CD14-positive monocyte (primary cell): ENCODE data around the gene LRRC49. TPM values are rescaled to one million over a fixed set of nuclear protein-coding genes. Genes with fewer than 3 reads are reported as not detected.

Experiments used
- DNase-seq, 3 donors: peaks; one replicate each; pipeline ENCODE4 v3.0.0-alpha.2; 2011 to 2022
- H2AFZ ChIP-seq: 2 replicates; pipeline ENCODE4 v1.6.0; 2012; ENCODE audit warnings: mild to moderate bottlenecking, low read depth, low read length, inconsistent platforms; ENCODE audit not compliant: insufficient read depth, poor library complexity, severe bottlenecking
- H3K27ac ChIP-seq, 2 donors: 1 replicate in 1 of 2; 2 replicates in 1 of 2; pipeline ENCODE4 v1.5.1; 2012 to 2013; ENCODE audit warnings: low read length in 2 of 2, control low read depth in 1 of 2, inconsistent platforms in 1 of 2, low read depth in 1 of 2, mild to moderate bottlenecking in 1 of 2
- H3K27me3 ChIP-seq, 2 donors: one replicate each; pipeline versions ENCODE4 v1.6.0 to v1.6.1; 2011 to 2013; ENCODE audit warnings: low read length in 2 of 2; ENCODE audit not compliant: control insufficient read depth in 2 of 2, insufficient read depth in 2 of 2
- H3K36me3 ChIP-seq, 2 donors: replicated peaks in 1 of 2; 1 replicate in 1 of 2; 2 replicates in 1 of 2; pipeline versions ENCODE4 v1.5.1 to v1.6.1; 2012 to 2013; ENCODE audit warnings: low read length in 2 of 2, control low read depth in 1 of 2, inconsistent platforms in 1 of 2, mild to moderate bottlenecking in 1 of 2; ENCODE audit not compliant: insufficient read depth in 2 of 2, control insufficient read depth in 1 of 2
- H3K4me1 ChIP-seq, 2 donors: 1 replicate in 1 of 2; 2 replicates in 1 of 2; pipeline versions ENCODE4 v1.5.1 to v1.6.1; 2012 to 2013; ENCODE audit warnings: low read length in 2 of 2, control low read depth in 1 of 2, inconsistent platforms in 1 of 2, mild to moderate bottlenecking in 1 of 2, moderate library complexity in 1 of 2; ENCODE audit not compliant: insufficient read depth in 2 of 2, control insufficient read depth in 1 of 2
- H3K4me2 ChIP-seq: replicated peaks from 2 replicates; pipeline ENCODE3; 2012; ENCODE audit warnings: low read length, moderate library complexity, mild to moderate bottlenecking; ENCODE audit not compliant: poor library complexity, severe bottlenecking; ENCODE audit errors: extremely low read depth
- H3K4me3 ChIP-seq, 3 experiments: fragments of 200-600 bp in 1 of 3; sonication (generic) in 1 of 3; replicated peaks in 1 of 3; 1 replicate in 2 of 3; 2 replicates in 1 of 3; pipeline ENCODE4 v1.5.1; 2011 to 2013; ENCODE audit warnings: low read length in 3 of 3, mild to moderate bottlenecking in 3 of 3, control low read depth in 2 of 3, low read depth in 2 of 3, inconsistent platforms in 1 of 3, moderate library complexity in 1 of 3
- H3K79me2 ChIP-seq: 2 replicates; pipeline ENCODE4 v1.6.0; 2012; ENCODE audit warnings: mild to moderate bottlenecking, control low read depth, inconsistent platforms, low read length, moderate library complexity; ENCODE audit not compliant: insufficient read depth
- H3K9ac ChIP-seq: 2 replicates; pipeline ENCODE4 v1.6.0; 2017; ENCODE audit warnings: low read length, mild to moderate bottlenecking; ENCODE audit not compliant: insufficient read depth, poor library complexity, severe bottlenecking
- H3K9me3 ChIP-seq, 2 donors: replicated peaks in 1 of 2; 1 replicate in 1 of 2; 2 replicates in 1 of 2; pipeline versions ENCODE4 v1.5.1 to v1.6.1; 2012 to 2013; ENCODE audit warnings: low read length in 2 of 2, control low read depth in 1 of 2; ENCODE audit not compliant: control insufficient read depth in 1 of 2, insufficient read depth in 1 of 2
- H4K20me1 ChIP-seq: 2 replicates; pipeline ENCODE4 v1.6.0; 2012; ENCODE audit warnings: mild to moderate bottlenecking, low read length, control low read depth, moderate library complexity; ENCODE audit not compliant: insufficient read depth
- H3K27ac Mint-ChIP-seq, 7 donors: one replicate each; pipeline ENCODE4 v1.8.0; 2020; ENCODE audit warnings: mild to moderate bottlenecking in 7 of 7, mixed read lengths in 7 of 7, moderate library complexity in 6 of 7, inconsistent platforms in 2 of 7
- H3K27me3 Mint-ChIP-seq, 3 donors: one replicate each; pipeline ENCODE4 v1.8.0; 2021 to 2022; ENCODE audit warnings: low read depth in 3 of 3, mild to moderate bottlenecking in 3 of 3, mixed read lengths in 3 of 3, moderate library complexity in 3 of 3, inconsistent platforms in 1 of 3
- H3K36me3 Mint-ChIP-seq, 2 donors: one replicate each; pipeline ENCODE4 v1.8.0; 2020; ENCODE audit warnings: mixed read lengths in 2 of 2, inconsistent platforms in 1 of 2, mild to moderate bottlenecking in 1 of 2
- H3K4me1 Mint-ChIP-seq: one replicate; pipeline ENCODE4 v1.8.0; 2020; ENCODE audit warnings: mild to moderate bottlenecking, mixed read lengths
- H3K4me3 Mint-ChIP-seq, 2 donors: one replicate each; pipeline ENCODE4 v1.8.0; 2020; ENCODE audit warnings: mild to moderate bottlenecking in 2 of 2, mixed read lengths in 2 of 2, moderate library complexity in 1 of 2
- H3K9me3 Mint-ChIP-seq, 7 donors: one replicate each; pipeline ENCODE4 v1.8.0; 2020 to 2022; ENCODE audit warnings: mixed read lengths in 7 of 7, mild to moderate bottlenecking in 6 of 7, moderate library complexity in 6 of 7, inconsistent platforms in 2 of 7
- WGBS: methylation state at CpG from one replicate; pipeline ENCODE4 v1.1.5; 2013; ENCODE audit warnings: missing lambda C conversion rate; ENCODE audit not compliant: insufficient coverage; 5-methylcytosine and 5-hydroxymethylcytosine counted together
- intact Hi-C, 2 donors: fragments of 100-400 bp; cut with micrococcal nuclease; formaldehyde crosslinking; loops; one replicate each; pipeline versions ENCODE4 v1.15.0 to v1.15.1; 2023
- polyA plus RNA-seq, 3 donors: library from polyadenylated mRNA; depleted of rRNA in 1 of 3; unstranded in 2 of 3; stranded (reverse) in 1 of 3; fragments of 300-500 nt in 2 of 3; fragments of >200 nt in 1 of 3; fragmentation: Illumina TruSeq in 2 of 3; gene quantifications; 1 replicate in 2 of 3; 2 replicates in 1 of 3; pipeline ENCODE4 v1.2.3, GENCODE V29; 2012 to 2021
- TF ChIP-seq, protein P1 (sequence below): fragments of 200-600 bp; IDR thresholded peaks from one replicate; pipeline ENCODE4 v1.8.0; 2022; ENCODE audit warnings: antibody characterized with exemption, mild to moderate bottlenecking

LRRC49 gene
- polyA plus RNA-seq, 3 donors, result 0.08 to 0.51 (median 0.24) TPM

DNA sequence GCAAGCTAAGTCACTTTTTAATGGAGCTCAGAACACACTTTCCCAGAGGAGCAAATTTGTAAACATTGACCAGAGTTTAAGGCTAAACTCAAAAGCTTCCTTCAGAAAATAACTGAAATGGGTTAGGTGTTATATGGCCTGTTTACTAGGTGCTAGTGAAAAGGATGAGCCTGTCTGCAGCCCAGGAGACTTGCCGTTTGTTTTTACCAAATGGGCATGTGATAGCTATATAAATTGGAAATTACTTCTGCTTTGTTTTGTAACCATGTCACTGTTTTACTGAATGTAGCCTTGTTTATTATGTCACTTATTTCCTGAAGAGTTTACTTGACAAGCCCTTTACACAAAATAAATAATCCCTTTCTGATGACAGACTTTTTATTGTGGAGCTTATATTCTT is 113.3 kb downstream of the LRRC49 start:
- Histone ChIP-seq H3K4me1 (no peaks in the 10 kb centered on the region), H3K4me3 (no peak overlapping the region), H3K27ac (no peak overlapping the region), H3K9me3 (no peaks in the 10 kb centered on the region), H3K27me3 (no peaks in the 10 kb centered on the region), H3K36me3 (no peaks in the 10 kb centered on the region), H3K79me2 (no peaks in the 10 kb centered on the region), H3K9ac (no peak overlapping the region), H2AFZ (no peak overlapping the region), H3K4me2 (no peak overlapping the region), H4K20me1 (no peaks in the 10 kb centered on the region)
- intact Hi-C loops, result no loop called here
- Mint-ChIP-seq H3K4me1 (no peaks in the 10 kb centered on the region), H3K4me3 (no peak overlapping the region), H3K27ac (no peak overlapping the region), H3K27me3 (peaks cover 0 to 2% (median 1%) of the 10 kb centered on the region in 3 donors), H3K9me3 (peaks cover 0 to 5% (median 0%) of the 10 kb centered on the region in 7 donors), H3K36me3 (no peaks in the 10 kb centered on the region)
- no peak for DNase-seq
- no CpG with 5 or more reads among the region's 1 CpG for WGBS
- TF ChIP-seq, protein P1, sequence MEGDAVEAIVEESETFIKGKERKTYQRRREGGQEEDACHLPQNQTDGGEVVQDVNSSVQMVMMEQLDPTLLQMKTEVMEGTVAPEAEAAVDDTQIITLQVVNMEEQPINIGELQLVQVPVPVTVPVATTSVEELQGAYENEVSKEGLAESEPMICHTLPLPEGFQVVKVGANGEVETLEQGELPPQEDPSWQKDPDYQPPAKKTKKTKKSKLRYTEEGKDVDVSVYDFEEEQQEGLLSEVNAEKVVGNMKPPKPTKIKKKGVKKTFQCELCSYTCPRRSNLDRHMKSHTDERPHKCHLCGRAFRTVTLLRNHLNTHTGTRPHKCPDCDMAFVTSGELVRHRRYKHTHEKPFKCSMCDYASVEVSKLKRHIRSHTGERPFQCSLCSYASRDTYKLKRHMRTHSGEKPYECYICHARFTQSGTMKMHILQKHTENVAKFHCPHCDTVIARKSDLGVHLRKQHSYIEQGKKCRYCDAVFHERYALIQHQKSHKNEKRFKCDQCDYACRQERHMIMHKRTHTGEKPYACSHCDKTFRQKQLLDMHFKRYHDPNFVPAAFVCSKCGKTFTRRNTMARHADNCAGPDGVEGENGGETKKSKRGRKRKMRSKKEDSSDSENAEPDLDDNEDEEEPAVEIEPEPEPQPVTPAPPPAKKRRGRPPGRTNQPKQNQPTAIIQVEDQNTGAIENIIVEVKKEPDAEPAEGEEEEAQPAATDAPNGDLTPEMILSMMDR, result no peak

DNA sequence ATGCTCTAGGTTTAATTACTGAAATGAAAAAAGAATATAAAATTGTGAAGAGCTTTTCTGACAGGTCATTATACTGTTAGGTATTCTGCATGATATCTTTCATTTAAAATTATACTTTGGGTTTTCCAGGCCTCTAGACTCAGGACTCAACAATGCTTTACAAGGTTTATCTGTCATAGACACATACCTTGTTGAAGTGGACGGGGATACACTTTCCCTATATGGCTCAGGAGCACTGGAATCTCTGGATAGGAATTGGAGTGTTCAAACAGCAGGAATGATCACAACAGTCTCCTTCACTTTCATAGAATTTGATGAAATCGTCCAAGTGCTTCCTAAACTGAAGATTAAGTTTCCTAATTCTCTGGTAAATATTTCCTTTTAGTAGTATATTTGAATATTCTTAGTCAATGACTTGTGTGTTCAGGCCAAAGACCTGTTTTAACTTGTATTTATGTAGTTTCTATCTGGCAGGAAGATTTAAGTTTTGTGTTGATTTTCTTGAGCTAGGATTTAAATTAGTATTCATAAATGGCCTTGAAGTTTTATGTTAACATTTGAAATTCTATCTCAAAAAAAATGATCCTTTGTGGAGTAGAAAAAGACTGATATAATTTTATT is 115.7 kb downstream of the LRRC49 start:
- Histone ChIP-seq H3K27me3 (no peaks in the 10 kb centered on the region), H3K36me3 (no peaks in the 10 kb centered on the region), H3K79me2 (no peaks in the 10 kb centered on the region), H3K4me3 (no peak overlapping the region), H4K20me1 (no peaks in the 10 kb centered on the region), H3K9ac (no peak overlapping the region), H2AFZ (no peak overlapping the region), H3K9me3 (no peaks in the 10 kb centered on the region), H3K4me1 (no peaks in the 10 kb centered on the region), H3K27ac (no peak overlapping the region), H3K4me2 (no peak overlapping the region)
- peaks cover 0 to 3% (median 0%) of the 10 kb centered on the region in 7 donors for H3K9me3 Mint-ChIP-seq
- no peak for DNase-seq
- intact Hi-C loops, result no loop called here
- TF ChIP-seq, protein P1, result no peak
- no CpG with 5 or more reads among the region's 2 CpGs for WGBS
- no peaks in the 10 kb centered on the region for H3K4me1 Mint-ChIP-seq
- no peak overlapping the region for H3K4me3 Mint-ChIP-seq
- no peak overlapping the region for H3K27ac Mint-ChIP-seq
- peaks cover 0 to 2% (median 0%) of the 10 kb centered on the region in 3 donors for H3K27me3 Mint-ChIP-seq
- no peaks in the 10 kb centered on the region for H3K36me3 Mint-ChIP-seq
